Activated naive CD4-positive, alpha-beta T cell treated with Interleukin-2 at 50 U/mL for 16 hours (primary cell): ENCODE results near the gene NOL3.

Experiments
- DNase-seq: peaks from one replicate; pipeline ENCODE4 v3.0.0-alpha.2; 2020

NOL3 gene

GRCh38 chr16:67155295-67156142, 14.8 kb upstream of the NOL3 start:
- DNase-seq = peak; percentile 82

- DNase-seq = no peak
Observed at GRCh38 chr16:67156143-67156844, 14.0 kb upstream of the NOL3 start.

GRCh38 chr16:67157106-67157748, 13.1 kb upstream of the NOL3 start:
- DNase-seq = no peak

GRCh38 chr16:67157892-67158635, 12.3 kb upstream of the NOL3 start:
- DNase-seq = no peak

GRCh38 chr16:67158637-67159600, 11.4 kb upstream of the NOL3 start:
- peak; percentile 85 for DNase-seq

GRCh38 chr16:67161595-67162058, 8.7 kb upstream of the NOL3 start:
- DNase-seq = no peak

- no peak for DNase-seq
Observed at GRCh38 chr16:67162506-67163163, 7.7 kb upstream of the NOL3 start.

- DNase-seq = peak; percentile 40
Observed at GRCh38 chr16:67163164-67163998, 7.0 kb upstream of the NOL3 start.

- DNase-seq = no peak
Observed at GRCh38 chr16:67163999-67164558, 6.3 kb upstream of the NOL3 start.

- no peak for DNase-seq
Observed at GRCh38 chr16:67164599-67165061, 5.7 kb upstream of the NOL3 start, which contains the start of gene HSF4. Gene HSF4 (plus strand): TSS chr16:67164745. CDS start chr16:67164812, 67 bp downstream.

- no peak for DNase-seq
Observed at GRCh38 chr16:67165121-67166078, 4.9 kb upstream of the NOL3 start.

- DNase-seq = no peak
Observed at GRCh38 chr16:67166110-67166547, 4.2 kb upstream of the NOL3 start.

- no peak for DNase-seq
Observed at GRCh38 chr16:67166598-67167168, 3.7 kb upstream of the NOL3 start.

GRCh38 chr16:67167588-67167987, 2.8 kb upstream of the NOL3 start:
- DNase-seq = no peak

GRCh38 chr16:67169011-67169451, 1.3 kb upstream of the NOL3 start:
- DNase-seq = no peak

GRCh38 chr16:67169642-67170167, 633 bp upstream of the NOL3 start:
- DNase-seq = peak; percentile 40

- DNase-seq = no peak
Observed at GRCh38 chr16:67170949-67171649, 761 bp downstream of the NOL3 start.
